Limb (tissue), 2 donors: ENCODE measurements around the gene EHBP1L1.

Experiments used
- DNase-seq, 2 donors: peaks; one replicate each; pipeline ENCODE4 v3.0.0-alpha.2; 2016; ENCODE audit errors: extremely low spot score in 2 of 2

The EHBP1L1 gene

DNA sequence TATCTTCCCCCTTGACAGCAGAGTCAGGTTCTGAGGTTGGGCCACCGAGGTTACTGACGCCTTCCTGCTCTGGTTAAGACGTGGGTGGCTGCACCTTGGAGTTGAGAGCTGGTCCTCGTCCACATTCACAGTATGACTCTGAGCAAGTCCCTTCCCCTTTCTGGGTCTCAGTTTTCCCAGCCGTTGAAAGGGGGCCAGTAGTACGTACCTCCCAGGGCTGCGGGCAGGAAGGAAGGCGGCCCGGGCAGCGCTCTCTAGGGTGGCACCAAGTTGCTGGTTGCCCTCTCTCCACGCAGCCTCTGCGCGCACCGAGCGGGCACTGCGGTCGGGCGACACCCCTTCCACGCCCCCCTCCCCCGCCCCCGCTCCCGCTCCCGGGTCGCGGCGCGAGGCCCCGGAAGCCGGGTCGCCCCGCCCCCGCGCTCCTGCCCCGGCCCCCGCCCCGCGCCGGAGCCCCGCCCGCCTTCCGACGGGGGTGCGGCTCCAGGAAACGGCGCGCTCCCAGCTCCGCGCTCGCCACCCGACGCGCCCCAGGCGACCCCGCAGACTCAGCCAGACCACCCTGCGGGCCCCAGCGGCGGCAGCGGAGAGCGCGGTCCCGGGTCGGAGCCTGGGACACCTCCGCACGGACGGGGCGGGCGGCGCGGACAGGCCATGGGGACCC is at the start of gene EHBP1L1:
TSS of gene EHBP1L1 (plus strand) at position 486 of the 664 bp plus-strand sequence. CDS start 250 bp downstream, outside the sequence.
- DNase-seq = peak in 1 of 2 donors; percentile 75

DNA sequence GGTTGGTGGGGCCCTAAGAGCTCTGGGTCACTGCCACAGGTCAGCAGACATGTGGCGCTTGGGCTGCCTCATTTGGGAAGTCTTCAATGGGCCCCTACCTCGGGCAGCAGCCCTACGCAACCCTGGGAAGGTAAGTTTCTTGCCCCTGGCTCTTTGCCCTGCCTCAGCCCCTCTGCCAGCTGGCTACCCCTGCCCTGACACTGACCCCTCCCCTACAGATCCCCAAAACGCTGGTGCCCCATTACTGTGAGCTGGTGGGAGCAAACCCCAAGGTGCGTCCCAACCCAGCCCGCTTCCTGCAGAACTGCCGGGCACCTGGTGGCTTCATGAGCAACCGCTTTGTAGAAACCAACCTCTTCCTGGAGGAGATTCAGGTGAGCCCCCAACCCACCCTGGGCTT is 49.1 kb upstream of the EHBP1L1 start:
- DNase-seq = no peak

DNA sequence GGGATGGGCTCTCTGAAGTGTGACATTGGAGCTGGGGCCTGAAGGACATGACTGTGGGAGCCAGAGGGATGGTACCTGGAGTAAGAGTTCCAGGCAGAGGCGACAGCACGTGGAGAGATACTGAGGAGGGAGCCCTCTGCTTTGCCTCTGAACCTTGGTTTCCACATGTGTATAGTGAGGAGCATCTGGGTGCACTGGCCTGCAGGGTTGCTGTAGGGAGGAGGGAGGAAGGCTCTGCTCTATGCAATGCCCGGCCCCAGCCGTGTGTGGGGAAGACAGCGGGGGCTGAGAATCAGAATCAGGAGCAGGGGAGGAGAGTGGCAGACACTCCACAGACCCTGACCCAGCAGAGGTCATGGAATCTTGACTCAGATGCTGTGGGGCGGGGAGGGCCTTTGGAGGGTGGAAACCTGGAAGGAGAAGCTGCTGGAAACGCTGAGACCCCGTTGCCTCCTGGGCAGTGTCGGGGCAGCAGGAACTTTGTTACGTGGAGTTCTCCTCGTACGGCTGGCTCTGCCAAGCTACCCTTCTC is 47.0 kb upstream of the EHBP1L1 start:
- DNase-seq = no peak

DNA sequence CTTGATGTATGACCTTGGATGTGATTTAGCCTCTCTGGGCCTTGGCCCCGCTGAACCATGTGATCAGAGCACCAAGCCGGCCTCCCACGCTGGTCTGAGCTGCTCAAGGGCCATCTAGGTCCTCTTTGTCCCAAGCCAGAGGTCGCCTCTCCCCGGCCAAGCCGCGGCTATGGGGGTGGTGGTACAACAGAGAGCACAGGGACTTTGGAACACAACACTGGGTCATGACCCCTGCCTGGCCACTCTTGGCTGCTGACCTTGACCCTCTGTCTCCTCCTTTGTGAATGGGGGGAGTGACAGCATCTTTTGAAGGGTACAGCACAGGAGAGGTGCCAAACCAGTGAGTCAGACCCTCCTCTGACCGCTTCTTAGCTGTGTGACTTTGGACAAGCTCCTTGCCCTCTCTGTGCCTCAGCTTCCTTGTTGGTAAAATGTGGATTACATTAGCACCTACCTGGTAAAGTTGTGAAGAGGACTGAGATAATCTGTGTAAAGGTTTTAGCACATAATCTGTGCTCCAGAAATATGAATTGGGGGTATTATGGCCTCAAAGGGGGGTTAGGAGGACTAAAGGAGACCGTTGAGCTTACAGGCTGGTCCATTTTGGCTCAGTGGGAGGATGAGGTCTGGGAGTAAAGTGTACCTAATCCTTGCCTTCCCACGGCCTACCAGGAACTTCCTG is 46.2 kb upstream of the EHBP1L1 start:
- no peak for DNase-seq

DNA sequence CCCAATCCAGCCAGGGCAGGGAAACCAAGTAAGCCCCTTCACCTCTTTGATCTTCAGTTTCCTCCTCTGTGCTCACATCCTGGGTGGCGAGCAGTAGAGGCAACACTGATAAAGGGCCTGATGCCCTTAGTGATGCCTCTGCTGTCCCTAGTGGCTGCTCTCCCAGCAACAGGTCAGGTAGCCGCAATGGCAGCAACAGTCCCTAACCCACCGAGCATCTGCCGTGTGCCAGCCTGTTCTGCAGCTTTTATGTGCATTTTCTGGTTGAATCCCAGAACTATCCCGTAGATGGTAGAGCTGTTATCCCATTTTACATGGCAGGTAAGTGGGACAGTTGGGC is 45.7 kb upstream of the EHBP1L1 start:
- no peak for DNase-seq

DNA sequence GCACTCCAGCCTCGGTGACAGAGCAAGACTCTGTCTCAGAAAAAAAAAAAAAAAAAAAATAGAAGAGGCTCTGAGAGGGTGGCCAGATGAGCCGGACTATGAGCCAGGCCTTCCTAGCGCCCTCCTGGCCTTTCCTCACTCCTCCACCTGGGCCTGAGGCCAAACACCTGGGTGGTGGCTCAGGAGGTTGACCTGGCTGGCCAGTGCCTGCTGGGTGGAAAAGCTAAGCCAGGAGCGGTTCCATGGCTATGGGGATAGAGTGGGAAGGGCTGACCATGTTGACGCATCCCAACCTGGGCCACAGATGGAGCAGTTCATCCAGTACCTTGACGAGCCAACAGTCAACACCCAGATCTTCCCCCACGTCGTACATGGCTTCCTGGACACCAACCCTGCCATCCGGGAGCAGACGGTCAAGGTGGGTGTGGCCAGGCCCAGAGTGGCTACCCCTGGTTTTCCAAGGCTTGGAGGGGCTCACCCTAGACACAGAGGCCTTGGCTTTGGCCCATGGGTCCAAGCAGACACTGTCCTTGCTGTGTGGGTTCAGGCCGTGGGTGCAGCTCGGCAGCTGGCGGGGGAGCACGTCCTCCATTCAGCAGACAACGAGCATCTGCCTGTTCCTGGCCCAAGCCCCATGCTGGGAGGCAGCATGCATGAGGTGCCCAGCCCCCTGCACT is 43.3 kb upstream of the EHBP1L1 start:
- DNase-seq = no peak

DNA sequence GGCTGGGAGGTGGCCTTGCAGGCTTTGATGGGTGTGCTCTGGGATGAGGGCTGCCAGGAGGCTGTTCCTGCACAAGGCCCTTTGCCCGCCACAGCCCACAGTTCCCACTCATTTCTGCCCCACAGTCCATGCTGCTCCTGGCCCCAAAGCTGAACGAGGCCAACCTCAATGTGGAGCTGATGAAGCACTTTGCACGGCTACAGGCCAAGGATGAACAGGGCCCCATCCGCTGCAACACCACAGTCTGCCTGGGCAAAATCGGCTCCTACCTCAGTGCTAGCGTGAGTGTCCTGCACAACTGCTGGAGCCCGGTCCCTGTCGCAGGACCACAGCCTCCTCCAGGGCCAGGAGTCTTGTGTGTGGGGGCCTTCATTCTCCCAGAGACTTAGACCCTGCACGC is 40.8 kb upstream of the EHBP1L1 start:
- DNase-seq = no peak

DNA sequence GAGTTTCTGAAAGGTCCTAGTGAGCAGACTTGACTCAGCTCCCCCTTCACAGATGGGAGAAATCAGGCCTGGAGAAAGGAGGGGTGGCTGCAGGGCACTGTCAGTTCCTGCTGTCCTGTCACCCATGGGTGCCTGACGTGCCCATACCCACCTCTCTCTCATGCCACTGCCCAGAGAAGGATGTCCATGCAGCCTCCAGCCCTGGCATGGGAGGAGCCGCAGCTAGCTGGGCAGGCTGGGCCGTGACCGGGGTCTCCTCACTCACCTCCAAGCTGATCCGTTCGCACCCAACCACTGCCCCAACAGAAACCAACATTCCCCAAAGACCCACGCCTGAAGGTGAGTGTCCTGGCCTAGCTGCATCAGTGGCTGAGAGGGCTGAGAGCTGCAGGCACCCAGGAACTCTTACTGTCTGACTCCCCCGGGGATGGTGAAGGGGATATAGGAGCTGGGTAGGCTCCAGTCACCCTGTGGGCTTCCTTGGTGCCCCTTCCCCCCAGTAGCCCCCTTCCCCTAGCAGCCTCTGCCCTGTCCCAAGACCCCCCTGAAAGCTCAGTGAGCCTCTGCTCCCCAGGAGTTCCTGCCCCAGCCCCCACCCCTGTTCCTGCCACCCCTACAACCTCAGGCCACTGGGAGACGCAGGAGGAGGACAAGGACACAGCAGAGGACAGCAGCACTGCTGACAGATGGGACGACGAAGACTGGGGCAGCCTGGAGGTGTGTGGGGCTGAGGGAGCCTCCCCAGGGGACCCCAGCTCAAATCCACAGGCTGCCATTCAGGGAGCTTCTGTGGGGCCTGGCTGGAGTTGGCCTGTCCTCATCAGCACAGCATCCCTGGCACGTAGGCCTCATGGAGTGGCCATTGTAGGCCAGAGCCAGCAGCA is 39.2 kb upstream of the EHBP1L1 start:
- DNase-seq = no peak

DNA sequence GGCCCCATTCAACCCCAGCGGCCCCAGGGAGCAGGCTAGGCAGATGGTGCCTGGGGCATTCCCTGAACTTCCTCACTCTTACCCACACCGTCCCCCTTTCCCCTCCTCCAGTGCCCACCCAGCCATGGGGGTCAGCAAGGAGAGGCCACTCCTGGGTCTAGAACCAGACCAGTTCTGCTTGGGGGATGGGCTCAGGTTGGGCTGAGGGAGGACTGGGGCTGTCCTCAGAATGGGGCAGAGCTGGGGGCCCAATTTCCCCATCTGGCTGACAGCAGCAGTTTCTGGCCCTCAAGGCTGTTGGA is 38.6 kb upstream of the EHBP1L1 start:
- no peak for DNase-seq

DNA sequence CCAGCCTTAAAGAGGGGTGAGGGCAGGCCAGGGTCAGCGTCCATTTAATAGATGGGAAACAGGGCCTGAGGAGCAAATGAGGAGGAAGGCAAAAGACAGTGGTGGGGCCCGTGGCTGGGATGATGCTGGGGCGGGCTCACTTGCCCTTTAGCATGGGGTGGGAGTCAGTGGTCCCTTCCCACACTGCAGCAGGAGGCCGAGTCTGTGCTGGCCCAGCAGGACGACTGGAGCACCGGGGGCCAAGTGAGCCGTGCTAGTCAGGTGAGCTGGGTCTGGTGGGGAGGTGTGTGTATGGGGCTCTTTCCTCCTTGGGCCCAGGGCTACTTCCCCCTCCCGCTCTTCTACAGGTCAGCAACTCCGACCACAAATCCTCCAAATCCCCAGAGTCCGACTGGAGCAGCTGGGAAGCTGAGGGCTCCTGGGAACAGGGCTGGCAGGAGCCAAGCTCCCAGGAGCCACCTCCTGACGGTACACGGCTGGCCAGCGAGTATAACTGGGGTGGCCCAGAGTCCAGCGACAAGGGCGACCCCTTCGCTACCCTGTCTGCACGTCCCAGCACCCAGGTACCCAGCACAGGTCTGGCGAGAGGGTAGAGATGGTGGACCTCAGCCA is 38.1 kb upstream of the EHBP1L1 start:
- DNase-seq = no peak

DNA sequence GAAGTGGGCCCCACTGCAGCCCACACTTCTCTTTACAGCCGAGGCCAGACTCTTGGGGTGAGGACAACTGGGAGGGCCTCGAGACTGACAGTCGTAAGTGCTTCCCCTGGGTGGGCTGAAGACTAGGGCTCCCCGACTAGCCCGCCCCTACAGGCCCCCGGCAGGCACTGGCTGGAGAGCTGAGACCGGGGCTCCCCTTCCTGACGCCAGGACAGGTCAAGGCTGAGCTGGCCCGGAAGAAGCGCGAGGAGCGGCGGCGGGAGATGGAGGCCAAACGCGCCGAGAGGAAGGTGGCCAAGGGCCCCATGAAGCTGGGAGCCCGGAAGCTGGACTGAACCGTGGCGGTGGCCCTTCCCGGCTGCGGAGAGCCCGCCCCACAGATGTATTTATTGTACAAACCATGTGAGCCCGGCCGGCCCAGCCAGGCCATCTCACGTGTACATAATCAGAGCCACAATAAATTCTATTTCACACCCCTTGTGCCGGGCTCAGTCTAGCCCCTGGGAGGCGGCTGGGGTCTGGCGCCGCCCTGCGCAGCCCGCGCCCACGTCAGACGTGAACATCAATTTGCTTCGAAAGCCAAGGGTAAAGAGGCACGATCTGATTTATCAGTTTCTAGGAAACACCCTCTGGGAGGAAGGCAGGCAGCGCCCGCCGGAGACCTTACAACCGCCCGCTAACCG is 37.5 kb upstream of the EHBP1L1 start:
- no peak for DNase-seq

DNA sequence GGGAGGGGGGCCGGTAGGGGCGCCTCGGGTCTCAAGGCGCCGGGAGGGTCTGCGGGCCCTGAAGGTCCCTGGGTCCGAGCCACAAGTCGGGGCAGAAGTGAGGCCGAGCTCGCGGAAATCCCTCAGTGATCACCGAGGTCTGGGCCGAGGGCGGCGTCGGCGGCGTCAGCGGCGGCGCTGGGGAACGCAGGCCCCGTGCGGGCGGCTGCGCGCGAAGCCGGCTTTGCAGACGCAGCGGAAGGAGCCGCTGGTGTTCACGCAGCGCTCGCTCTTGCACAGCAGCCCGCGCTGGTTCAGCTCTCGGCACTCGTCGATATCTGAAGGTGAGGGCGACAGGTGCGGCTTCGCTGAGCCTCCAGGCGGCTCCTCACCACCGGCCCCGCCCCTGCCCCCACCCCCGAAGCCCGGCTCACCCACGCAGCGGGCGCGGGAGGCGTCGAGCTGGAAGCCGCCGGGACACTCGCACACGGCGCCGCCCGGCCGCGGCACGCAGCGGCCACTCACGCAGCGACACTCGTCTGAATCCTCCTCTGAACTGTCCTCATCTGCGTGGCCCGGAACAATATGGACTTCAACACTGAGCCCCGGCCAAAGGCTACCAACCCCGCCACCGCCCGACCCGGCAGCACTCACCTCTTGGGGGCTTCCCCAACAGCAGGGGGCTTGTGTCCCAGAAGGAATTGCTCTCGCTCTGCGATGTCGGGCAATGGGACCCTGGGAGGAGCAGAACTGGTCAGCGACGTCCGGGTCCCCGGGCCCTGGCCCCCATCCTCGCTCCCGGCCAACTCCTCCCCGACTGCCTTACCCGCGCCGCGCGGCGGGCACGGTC is 36.7 kb upstream of the EHBP1L1 start:
- DNase-seq = no peak

DNA sequence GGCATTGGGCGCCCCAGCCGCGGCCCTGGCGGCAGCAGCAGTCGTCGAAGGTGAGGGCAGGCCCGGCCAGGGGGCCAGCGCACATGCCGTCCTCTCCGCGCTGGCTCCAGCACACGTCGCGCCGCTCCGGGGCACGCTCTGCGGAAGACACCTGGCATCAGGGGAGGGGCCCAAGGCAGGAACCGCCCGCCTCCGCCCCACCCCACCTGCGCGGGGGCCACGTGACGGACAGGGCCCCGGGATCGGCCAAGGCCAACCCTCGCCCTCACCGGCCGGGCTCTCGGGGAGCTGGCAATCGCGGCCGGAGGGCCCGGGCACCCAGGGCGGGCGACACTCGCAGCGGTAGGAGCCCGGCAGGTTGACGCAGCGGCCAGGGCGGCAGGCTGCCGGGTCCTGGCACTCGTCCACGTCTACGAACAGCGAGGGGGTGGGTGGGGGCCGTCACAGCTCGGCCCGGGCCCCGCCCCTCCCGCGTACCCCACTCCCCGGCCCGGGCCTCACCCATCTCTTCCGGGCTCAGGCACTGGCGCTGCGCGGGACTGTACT is 36.0 kb upstream of the EHBP1L1 start:
- no peak for DNase-seq

DNA sequence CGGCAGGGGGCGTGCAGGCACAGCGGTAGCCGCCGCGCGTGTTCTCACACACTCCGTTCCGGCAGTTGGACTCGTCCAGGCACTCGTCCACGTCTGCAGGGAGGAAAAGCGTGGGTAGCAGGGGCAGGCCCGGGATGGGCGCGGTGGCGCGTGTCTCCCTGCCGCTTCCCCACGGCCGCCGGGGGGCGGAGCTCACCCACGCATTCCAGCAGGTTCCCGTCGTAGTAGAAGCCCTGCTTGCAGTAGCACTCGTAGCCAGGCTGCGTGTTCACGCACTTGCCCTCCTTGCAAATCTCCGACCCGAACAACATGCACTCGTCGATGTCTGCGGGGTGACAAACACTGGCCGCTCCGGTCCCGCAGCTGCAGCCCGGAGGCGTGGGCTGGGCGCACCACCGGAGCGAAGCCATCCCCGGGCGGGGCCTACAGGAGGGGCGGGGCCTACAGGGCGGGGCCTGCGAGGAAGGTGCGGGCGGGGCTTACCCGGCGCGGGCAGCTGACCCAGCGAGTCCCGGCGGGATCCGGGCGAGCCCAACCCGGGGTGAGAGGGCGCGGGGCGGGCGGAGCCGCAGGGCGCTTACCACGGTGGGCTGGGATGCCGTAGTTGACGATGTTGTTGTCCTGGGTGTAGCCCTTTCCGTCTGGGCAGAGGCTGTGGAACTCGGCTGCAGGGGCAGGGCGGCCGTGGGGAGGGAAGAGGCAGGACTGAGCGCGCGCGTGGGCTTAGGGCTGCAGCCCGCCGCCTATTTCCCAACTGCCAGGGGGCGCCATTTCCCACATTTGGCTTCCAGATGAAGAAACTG is 35.4 kb upstream of the EHBP1L1 start:
- peak; percentile 86 to 91 for DNase-seq

DNA sequence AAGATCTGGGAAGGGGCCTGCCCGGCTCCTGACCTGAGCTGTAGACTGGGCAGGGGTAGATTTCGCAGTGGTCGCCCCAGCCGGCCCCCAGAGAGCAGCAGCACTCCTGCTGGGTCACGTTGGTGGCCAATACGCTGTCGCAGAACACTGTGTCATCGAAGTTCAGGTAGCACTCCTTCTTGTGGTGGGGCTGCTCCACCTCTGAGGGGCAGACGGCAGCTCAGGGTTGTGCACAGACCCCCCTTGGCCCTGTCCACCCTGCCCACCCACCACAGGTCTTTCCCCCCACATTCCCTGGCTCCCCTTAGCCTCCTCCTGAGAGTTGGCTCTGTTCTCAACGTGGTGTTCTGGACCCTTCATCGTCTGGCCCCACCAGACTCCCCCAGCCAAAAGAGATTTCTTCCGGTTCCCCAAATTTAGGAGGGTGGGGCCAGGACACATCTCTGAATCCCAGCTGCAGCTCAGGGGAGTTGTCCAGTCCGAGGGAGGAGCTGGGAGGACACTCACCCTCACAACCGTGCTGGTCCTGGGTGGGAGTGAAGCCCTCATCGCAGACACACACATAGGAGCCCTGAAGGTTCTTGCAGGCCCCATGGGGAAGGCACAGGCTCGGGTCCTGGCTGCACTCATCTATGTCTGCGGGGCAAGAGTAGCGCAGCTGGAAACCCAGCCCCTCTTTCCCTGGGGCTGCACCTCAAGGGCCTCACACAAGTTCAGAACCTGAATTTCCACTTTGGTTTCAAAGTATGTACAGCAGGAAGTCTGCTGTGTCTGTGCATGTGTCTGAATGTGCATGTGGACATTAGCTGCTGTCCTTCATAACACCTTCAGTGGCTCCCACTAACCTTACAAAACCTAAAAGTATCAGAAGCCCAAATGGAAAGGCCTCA is 34.5 kb upstream of the EHBP1L1 start:
- no peak for DNase-seq

DNA sequence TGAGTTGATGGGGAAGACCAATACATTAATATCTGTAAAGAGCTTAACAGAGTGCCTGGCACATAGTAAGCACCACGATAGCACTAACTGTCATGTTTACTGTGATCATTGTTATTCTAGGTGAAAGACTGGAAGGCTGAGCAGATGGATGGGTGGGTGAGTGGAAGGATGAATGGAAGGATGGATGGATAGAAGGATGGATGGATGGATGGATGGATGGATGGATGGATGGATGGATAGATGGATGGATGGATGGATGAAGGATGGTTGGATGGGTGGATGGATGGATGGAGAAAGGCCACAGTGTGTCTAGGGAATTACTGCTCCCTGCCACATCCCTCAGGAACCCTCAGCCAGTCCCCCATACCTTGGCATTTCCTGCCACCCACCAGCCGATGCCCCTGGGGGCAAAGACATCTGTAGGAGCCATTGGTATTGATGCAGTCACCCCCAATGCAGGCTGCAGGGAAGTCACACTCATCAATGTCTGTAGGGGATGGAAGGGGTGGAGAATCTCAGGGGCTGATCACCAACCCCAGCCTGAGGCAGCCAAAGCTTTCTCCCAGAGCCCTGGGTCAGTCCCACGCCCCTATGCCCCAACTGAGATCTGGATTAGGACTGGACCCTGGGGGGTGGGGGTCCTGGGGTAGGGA is 33.0 kb upstream of the EHBP1L1 start:
- DNase-seq = no peak

DNA sequence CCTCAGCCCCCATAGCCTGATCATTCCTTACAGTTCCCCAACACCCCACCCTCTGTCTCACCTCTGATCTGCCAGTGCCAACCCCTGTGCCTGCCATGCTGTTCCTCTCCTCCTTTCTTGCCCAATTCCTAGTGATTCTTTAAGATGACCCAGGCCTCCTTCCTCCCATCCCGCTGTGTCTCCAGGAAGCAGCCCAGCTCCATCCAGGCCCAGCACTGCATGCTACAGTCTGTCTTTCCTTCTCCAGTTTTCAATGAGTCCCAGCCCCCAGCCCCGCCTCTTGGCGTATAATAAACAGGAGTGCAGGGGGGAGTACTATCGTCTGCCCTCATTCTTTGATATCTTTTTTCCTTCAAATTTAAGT is 30.0 kb upstream of the EHBP1L1 start:
- DNase-seq = no peak
